Neuronal stem cell (in vitro differentiated cells): ENCODE measurements around the gene AADACL4.

ENCODE experiments used
- DNase-seq: peaks from one replicate; pipeline ENCODE4 v3.0.0-alpha.2; 2013; ENCODE audit warnings: low spot score
- H2AFZ ChIP-seq: one replicate; pipeline ENCODE4 v1.6.1; 2013; ENCODE audit warnings: mild to moderate bottlenecking, low read length, inconsistent platforms
- H2AK5ac ChIP-seq: 2 replicates; pipeline ENCODE4 v1.6.1; 2013; ENCODE audit warnings: low read depth, mild to moderate bottlenecking, inconsistent platforms, low read length, moderate library complexity, mixed read lengths
- H2BK120ac ChIP-seq: 2 replicates; pipeline ENCODE4 v1.6.1; 2013; ENCODE audit warnings: low read depth, mild to moderate bottlenecking, inconsistent platforms, low read length, moderate library complexity, mixed read lengths
- H2BK12ac ChIP-seq: one replicate; pipeline ENCODE4 v1.6.1; 2013; ENCODE audit warnings: low read length, inconsistent platforms
- H2BK15ac ChIP-seq: 2 replicates; pipeline ENCODE4 v1.6.1; 2013; ENCODE audit warnings: mild to moderate bottlenecking, low read length, inconsistent platforms, mixed read lengths
- H2BK5ac ChIP-seq: one replicate; pipeline ENCODE4 v1.6.1; 2013; ENCODE audit warnings: inconsistent platforms, mild to moderate bottlenecking, low read length, moderate library complexity
- H3K14ac ChIP-seq: one replicate; pipeline ENCODE4 v1.6.1; 2013; ENCODE audit warnings: low read length, inconsistent platforms
- H3K18ac ChIP-seq: 2 replicates; pipeline ENCODE4 v1.6.1; 2013; ENCODE audit warnings: low read length, inconsistent platforms
- H3K23ac ChIP-seq: 2 replicates; pipeline ENCODE4 v1.6.1; 2013; ENCODE audit warnings: low read depth, mild to moderate bottlenecking, mixed read lengths, low read length, inconsistent platforms; ENCODE audit not compliant: poor library complexity
- H3K27ac ChIP-seq: replicated peaks from 3 replicates; pipeline ENCODE4 v1.5.1; 2013; ENCODE audit warnings: low read length, inconsistent platforms
- H3K27me3 ChIP-seq, 3 experiments: 2 replicates each; pipeline ENCODE4 v1.6.1; 2013; ENCODE audit warnings: low read length in 3 of 3, mild to moderate bottlenecking in 2 of 3, inconsistent platforms in 1 of 3, low read depth in 1 of 3, mixed read lengths in 1 of 3, moderate library complexity in 1 of 3; ENCODE audit not compliant: control insufficient read depth in 3 of 3, insufficient read depth in 3 of 3
- H3K36me3 ChIP-seq, 2 donors: replicated peaks in 1 of 2; 2 replicates each; pipeline ENCODE4 v1.6.1; 2013; ENCODE audit warnings: low read length in 2 of 2; ENCODE audit not compliant: control insufficient read depth in 2 of 2, insufficient read depth in 2 of 2
- H3K4ac ChIP-seq: 2 replicates; pipeline ENCODE4 v1.6.1; 2013; ENCODE audit warnings: inconsistent platforms, mild to moderate bottlenecking, low read length, moderate library complexity
- H3K4me1 ChIP-seq, 2 donors: 1 replicate in 1 of 2; 2 replicates in 1 of 2; pipeline ENCODE4 v1.6.1; 2013; ENCODE audit warnings: low read length in 2 of 2, low read depth in 1 of 2; ENCODE audit not compliant: control insufficient read depth in 2 of 2, insufficient read depth in 1 of 2
- H3K4me2 ChIP-seq: one replicate; pipeline ENCODE4 v1.6.1; 2013; ENCODE audit warnings: mild to moderate bottlenecking, low read length, inconsistent platforms; ENCODE audit not compliant: insufficient read depth, poor library complexity, severe bottlenecking
- H3K4me3 ChIP-seq, 2 donors: 2 replicates each; pipeline ENCODE4 v1.5.1; 2013; ENCODE audit warnings: low read length in 2 of 2, mild to moderate bottlenecking in 2 of 2, inconsistent platforms in 1 of 2, moderate library complexity in 1 of 2
- H3K79me1 ChIP-seq: one replicate; pipeline ENCODE4 v1.6.1; 2013; ENCODE audit warnings: low read depth, mild to moderate bottlenecking, inconsistent platforms, low read length, moderate library complexity
- H3K9ac ChIP-seq: one replicate; pipeline ENCODE4 v1.6.1; 2013; ENCODE audit warnings: mild to moderate bottlenecking, low read depth, low read length, inconsistent platforms; ENCODE audit not compliant: poor library complexity
- H3K9me3 ChIP-seq, 2 donors: replicated peaks in 1 of 2; 2 replicates each; pipeline versions ENCODE3 to v1.6.1; 2013; ENCODE audit warnings: low read length in 2 of 2, mild to moderate bottlenecking in 2 of 2, inconsistent platforms in 1 of 2, low read depth in 1 of 2, mixed read lengths in 1 of 2, moderate library complexity in 1 of 2; ENCODE audit not compliant: control insufficient read depth in 2 of 2, insufficient read depth in 1 of 2
- H4K8ac ChIP-seq: one replicate; pipeline ENCODE4 v1.6.1; 2013; ENCODE audit warnings: low read depth, mild to moderate bottlenecking, inconsistent platforms, low read length, moderate library complexity
- H4K91ac ChIP-seq: one replicate; pipeline ENCODE4 v1.6.1; 2013; ENCODE audit warnings: low read length, low read depth, mild to moderate bottlenecking, inconsistent platforms; ENCODE audit not compliant: poor library complexity
- WGBS, 2 donors: extraction: QIAGEN DNeasy Blood & Tissue Kit; methylation state at CpG; one replicate each; pipeline ENCODE4 v1.1.7; 2013; ENCODE audit warnings: missing lambda C conversion rate in 2 of 2, mixed read lengths in 1 of 2; ENCODE audit not compliant: insufficient read length in 2 of 2, insufficient replicate concordance in 1 of 2; ENCODE audit errors: extremely low coverage in 2 of 2; 5-methylcytosine and 5-hydroxymethylcytosine counted together

AADACL4 gene

DNA sequence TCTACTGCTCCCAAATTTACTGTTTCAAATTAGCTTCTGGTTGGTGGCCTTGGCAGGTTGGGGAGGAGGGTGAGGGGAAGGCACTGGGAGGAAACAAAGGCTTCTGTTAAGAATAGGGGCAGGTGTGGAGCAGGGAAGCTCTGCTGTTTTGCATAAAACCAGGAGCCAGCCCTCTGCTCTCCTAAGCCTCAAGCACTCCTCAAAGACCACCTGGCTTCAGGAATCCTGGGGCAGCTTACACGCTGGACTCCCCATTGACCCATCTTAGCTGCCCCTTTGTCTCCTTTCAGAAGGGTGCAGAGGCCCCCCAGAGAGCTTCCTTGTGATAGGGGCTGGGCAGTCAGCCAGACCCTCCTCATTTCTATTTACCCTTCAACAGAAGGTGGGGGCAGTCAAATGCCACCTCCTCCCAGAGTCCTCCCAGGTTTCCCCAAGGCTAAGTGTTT lies 14.4 kb upstream of the AADACL4 start:
- H3K4me1 ChIP-seq, result peaks cover 0 to 5% of the 10 kb centered on the region in 2 donors
- no peak for DNase-seq
- no peak overlapping the region for H3K14ac ChIP-seq
- H3K79me1 ChIP-seq, result peaks cover 2% of the 10 kb centered on the region
- H3K9me3 ChIP-seq, result peaks cover 0 to 5% of the 10 kb centered on the region in 2 donors
- WGBS, 2 donors, result no CpG with 5 or more reads among the region's 1 CpG
- no peak overlapping the region for H3K9ac ChIP-seq
- no peak overlapping the region for H2BK15ac ChIP-seq
- H2BK5ac ChIP-seq, result no peak overlapping the region
- no peak overlapping the region for H3K27ac ChIP-seq
- H2BK120ac ChIP-seq, result no peak overlapping the region
- H3K27me3 ChIP-seq, result peaks cover 0 to 1% (median 0%) of the 10 kb centered on the region in 3 experiments
- H2AFZ ChIP-seq, result no peak overlapping the region
- H2AK5ac ChIP-seq, result no peak overlapping the region
- H3K4ac ChIP-seq, result no peak overlapping the region
- H3K36me3 ChIP-seq, result no peaks in the 10 kb centered on the region
- no peak overlapping the region for H3K4me2 ChIP-seq
- H4K8ac ChIP-seq, result no peak overlapping the region
- H3K4me3 ChIP-seq, result no peak overlapping the region
- H2BK12ac ChIP-seq, result no peak overlapping the region
- no peak overlapping the region for H3K18ac ChIP-seq
- no peak overlapping the region for H4K91ac ChIP-seq
- H3K23ac ChIP-seq, result no peak overlapping the region

- Histone ChIP-seq H3K18ac (peak overlapping the region; percentile 68), H3K36me3 (no peaks in the 10 kb centered on the region), H3K9ac (no peak overlapping the region), H2BK5ac (peak overlapping the region; percentile 30), H2BK12ac (peak overlapping the region; percentile 17), H4K91ac (no peak overlapping the region), H2AK5ac (peak overlapping the region; percentile 49), H3K4me3 (peak overlapping the region in 1 of 2 donors; percentile 25), H3K14ac (no peak overlapping the region), H3K4me2 (no peak overlapping the region), H3K4me1 (peaks cover 0 to 5% of the 10 kb centered on the region in 2 donors), H2AFZ (no peak overlapping the region), H3K27me3 (no peaks in the 10 kb centered on the region), H3K79me1 (peaks cover 2% of the 10 kb centered on the region), H4K8ac (no peak overlapping the region), H3K4ac (no peak overlapping the region), H3K27ac (no peak overlapping the region), H2BK15ac (peak overlapping the region; percentile 64), H2BK120ac (no peak overlapping the region), H3K9me3 (peaks cover 0 to 5% of the 10 kb centered on the region in 2 donors), H3K23ac (no peak overlapping the region)
- WGBS, 2 donors, result no CpG with 5 or more reads among the region's 15 CpGs
- DNase-seq, result no peak
These were observed 13.7 kb upstream of the AADACL4 start for GRCh38 chr1:12629985-12630760.

GRCh38 chr1:12630946-12631530 lies 12.8 kb upstream of the AADACL4 start:
- no peak for DNase-seq
- Histone ChIP-seq H3K36me3 (no peaks in the 10 kb centered on the region), H2BK15ac (peak overlapping the region; percentile 64), H3K79me1 (peaks cover 2% of the 10 kb centered on the region), H3K23ac (no peak overlapping the region), H2BK120ac (no peak overlapping the region), H3K27ac (no peak overlapping the region), H4K91ac (no peak overlapping the region), H2BK12ac (no peak overlapping the region), H2AK5ac (peak overlapping the region; percentile 22), H3K4me2 (no peak overlapping the region), H3K14ac (no peak overlapping the region), H3K4me3 (no peak overlapping the region), H4K8ac (no peak overlapping the region), H3K18ac (peak overlapping the region; percentile 46), H3K9ac (no peak overlapping the region), H3K4me1 (peaks cover 0 to 6% of the 10 kb centered on the region in 2 donors), H3K27me3 (no peaks in the 10 kb centered on the region), H3K9me3 (peaks cover 0 to 5% of the 10 kb centered on the region in 2 donors), H2AFZ (no peak overlapping the region), H3K4ac (no peak overlapping the region), H2BK5ac (peak overlapping the region; percentile 14)
- no CpG with 5 or more reads among the region's 6 CpGs for WGBS, 2 donors

GRCh38 chr1:12631571-12631970 lies 12.3 kb upstream of the AADACL4 start:
- peak overlapping the region; percentile 14 for H2BK5ac ChIP-seq
- H4K8ac ChIP-seq, result no peak overlapping the region
- peaks cover 0 to 5% of the 10 kb centered on the region in 2 donors for H3K9me3 ChIP-seq
- peak overlapping the region; percentile 67 for H4K91ac ChIP-seq
- no peak overlapping the region for H3K4me2 ChIP-seq
- no CpG with 5 or more reads among the region's 8 CpGs for WGBS, 2 donors
- H3K36me3 ChIP-seq, result no peaks in the 10 kb centered on the region
- H3K14ac ChIP-seq, result no peak overlapping the region
- H2AFZ ChIP-seq, result no peak overlapping the region
- H2BK12ac ChIP-seq, result peak overlapping the region; percentile 88
- peak overlapping the region; percentile 17 for H2BK15ac ChIP-seq
- H3K4me3 ChIP-seq, result no peak overlapping the region
- no peak overlapping the region for H3K4ac ChIP-seq
- H3K18ac ChIP-seq, result peak overlapping the region; percentile 3
- H3K27ac ChIP-seq, result no peak overlapping the region
- no peak for DNase-seq
- H3K23ac ChIP-seq, result no peak overlapping the region
- H3K9ac ChIP-seq, result no peak overlapping the region
- H3K27me3 ChIP-seq, result no peaks in the 10 kb centered on the region
- no peak overlapping the region for H2BK120ac ChIP-seq
- H3K79me1 ChIP-seq, result peaks cover 2% of the 10 kb centered on the region
- H3K4me1 ChIP-seq, result peaks cover 0 to 10% of the 10 kb centered on the region in 2 donors
- H2AK5ac ChIP-seq, result peak overlapping the region; percentile 22
